GM06990 (cell line): Measurements from ENCODE around the gene PYGM.

Source experiments
- DNase-seq: peaks from one replicate; pipeline ENCODE4 v3.0.0-alpha.2; 2011; ENCODE audit not compliant: insufficient read length; ENCODE audit errors: extremely low read depth
- H3K27me3 ChIP-seq: replicated peaks from 2 replicates; pipeline ENCODE4 v1.6.0; 2011; ENCODE audit warnings: low read length; ENCODE audit not compliant: control insufficient read depth, insufficient read depth
- H3K36me3 ChIP-seq: 2 replicates; pipeline ENCODE4 v1.5.1; 2011; ENCODE audit warnings: low read length; ENCODE audit not compliant: control insufficient read depth, insufficient read depth
- H3K4me3 ChIP-seq: replicated peaks from 2 replicates; pipeline ENCODE4 v1.5.1; 2011; ENCODE audit warnings: low read depth, mild to moderate bottlenecking, control low read depth, low read length
- TF ChIP-seq, protein P1 (sequence below): IDR thresholded peaks from 2 replicates; pipeline ENCODE4 v1.5.1; 2011; ENCODE audit warnings: low read length, control low read depth, mild to moderate bottlenecking, inconsistent platforms; ENCODE audit not compliant: insufficient read depth, poor library complexity, severe bottlenecking

The PYGM gene

DNA sequence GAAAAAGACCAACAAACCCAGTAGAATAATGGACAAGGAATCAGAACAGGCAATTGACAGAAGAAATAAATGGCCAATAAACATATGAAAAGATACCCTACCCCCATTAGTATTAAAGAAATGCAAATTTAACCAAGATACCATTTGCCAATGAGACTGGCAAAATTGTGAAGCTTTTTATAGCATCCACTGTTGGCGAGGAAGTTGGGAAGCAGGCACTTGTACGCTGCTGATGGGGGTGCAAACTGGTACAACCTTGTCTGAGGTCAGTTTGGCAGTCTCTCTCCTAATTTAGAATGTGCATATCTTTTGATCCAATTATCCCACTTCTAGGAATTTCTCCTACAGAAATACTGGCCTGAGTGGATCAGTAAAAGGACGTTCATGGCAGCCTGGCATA lies 28.2 kb downstream of the PYGM start:
- no peaks in the 10 kb centered on the region for H3K36me3 ChIP-seq
- TF ChIP-seq, protein P1, sequence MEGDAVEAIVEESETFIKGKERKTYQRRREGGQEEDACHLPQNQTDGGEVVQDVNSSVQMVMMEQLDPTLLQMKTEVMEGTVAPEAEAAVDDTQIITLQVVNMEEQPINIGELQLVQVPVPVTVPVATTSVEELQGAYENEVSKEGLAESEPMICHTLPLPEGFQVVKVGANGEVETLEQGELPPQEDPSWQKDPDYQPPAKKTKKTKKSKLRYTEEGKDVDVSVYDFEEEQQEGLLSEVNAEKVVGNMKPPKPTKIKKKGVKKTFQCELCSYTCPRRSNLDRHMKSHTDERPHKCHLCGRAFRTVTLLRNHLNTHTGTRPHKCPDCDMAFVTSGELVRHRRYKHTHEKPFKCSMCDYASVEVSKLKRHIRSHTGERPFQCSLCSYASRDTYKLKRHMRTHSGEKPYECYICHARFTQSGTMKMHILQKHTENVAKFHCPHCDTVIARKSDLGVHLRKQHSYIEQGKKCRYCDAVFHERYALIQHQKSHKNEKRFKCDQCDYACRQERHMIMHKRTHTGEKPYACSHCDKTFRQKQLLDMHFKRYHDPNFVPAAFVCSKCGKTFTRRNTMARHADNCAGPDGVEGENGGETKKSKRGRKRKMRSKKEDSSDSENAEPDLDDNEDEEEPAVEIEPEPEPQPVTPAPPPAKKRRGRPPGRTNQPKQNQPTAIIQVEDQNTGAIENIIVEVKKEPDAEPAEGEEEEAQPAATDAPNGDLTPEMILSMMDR, result no peak
- H3K4me3 ChIP-seq, result no peak overlapping the region
- DNase-seq, result no peak
- H3K27me3 ChIP-seq, result no peaks in the 10 kb centered on the region

DNA sequence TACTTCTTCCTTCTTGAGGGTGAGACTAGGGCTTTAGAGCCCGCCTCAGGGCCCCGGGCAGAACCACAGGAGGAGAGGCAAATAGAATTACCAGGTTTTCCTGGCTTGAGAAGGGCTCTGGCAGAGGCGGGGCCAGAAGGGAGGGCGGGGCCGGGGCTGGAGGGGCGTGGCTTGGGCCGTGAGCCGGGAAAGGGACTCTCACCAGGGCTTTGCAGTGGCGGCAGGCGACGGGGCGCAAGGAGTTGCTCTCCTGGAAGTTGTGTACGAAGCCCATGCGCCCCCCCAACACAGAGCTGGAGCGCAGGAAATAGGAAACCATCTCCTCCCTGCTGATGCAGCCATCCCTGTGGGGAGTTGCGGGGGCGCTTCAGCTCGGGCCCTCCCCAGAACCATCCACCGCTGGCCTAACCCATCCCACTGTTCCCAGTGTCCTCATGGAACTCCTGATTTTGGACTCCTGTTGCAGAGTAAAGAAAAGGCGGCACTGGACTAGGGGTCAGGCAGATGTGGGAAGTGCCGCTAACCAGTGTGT lies 29.9 kb downstream of the PYGM start:
- peak; percentile 24 for DNase-seq
- Histone ChIP-seq H3K4me3 (no peak overlapping the region), H3K36me3 (no peaks in the 10 kb centered on the region), H3K27me3 (no peaks in the 10 kb centered on the region; the same call in none of the 2 replicates)
- TF ChIP-seq, protein P1, result no peak

DNA sequence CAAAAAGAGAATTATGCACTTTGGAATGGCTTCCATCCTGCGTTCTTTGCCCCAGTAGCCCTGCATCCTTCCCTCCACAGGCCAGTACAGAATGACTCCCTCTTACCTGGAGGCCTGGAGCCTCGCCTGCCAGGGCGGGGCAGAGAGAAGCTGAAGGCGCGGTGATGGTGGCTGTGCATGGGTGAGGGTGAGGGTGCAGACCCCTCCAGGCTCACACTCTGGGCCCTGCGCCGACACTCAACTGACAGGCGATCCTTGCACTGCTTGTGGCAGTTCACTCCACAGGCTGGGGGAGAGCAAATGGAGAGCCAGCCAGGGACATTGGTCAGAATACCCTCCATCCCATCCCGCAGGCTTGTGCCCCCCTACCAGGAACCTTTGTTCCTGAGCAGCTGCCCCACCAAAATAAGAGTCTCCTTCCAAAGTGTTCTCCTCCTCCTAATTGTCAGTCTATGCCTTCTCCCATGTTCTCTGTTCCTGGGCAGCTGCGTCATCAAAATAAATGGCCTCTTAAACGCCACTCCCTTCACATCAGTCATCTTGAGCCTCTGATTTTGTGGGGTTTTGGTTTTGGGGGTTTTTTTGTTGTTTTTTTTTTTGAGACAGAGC lies 30.9 kb downstream of the PYGM start:
- no peaks in the 10 kb centered on the region for H3K36me3 ChIP-seq
- no peaks in the 10 kb centered on the region; the same call in none of the 2 replicates for H3K27me3 ChIP-seq
- no peak overlapping the region for H3K4me3 ChIP-seq
- peak; percentile 4 for DNase-seq
- TF ChIP-seq, protein P1, result no peak

DNA sequence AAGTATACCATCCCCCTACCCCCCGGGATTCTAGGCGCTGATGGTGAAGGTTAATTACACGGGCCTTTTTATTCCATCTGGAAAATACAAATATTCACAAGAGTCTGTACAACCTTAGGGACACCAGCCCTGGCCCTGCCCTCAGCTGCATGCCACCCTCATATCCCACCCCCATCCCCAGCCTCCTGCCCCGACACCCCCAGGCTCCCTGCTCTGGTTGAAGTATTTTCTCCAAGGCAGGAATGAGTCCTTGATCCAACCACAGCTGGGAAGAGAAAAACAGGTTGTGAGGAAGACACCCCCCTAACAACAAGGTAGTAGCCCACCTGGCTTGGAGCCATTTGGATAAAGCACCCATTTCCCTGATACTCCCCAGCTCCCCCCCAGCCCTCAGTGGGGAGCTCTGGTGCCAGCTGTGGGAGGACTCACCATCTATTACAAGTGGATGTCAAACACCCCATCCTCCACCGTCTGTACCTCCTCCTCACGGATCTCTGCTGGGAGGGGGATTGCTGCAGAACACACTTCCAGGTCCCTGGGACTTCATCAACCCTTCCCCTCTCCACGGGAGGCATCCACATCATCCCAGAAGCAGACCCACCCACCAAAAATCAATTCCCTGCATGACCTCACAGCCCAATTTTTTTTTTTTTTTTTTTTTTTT lies 32.8 kb downstream of the PYGM start:
- H3K36me3 ChIP-seq, result no peaks in the 10 kb centered on the region
- no peak for DNase-seq
- H3K27me3 ChIP-seq, result no peaks in the 10 kb centered on the region; the same call in none of the 2 replicates
- TF ChIP-seq, protein P1, result no peak
- no peak overlapping the region for H3K4me3 ChIP-seq

DNA sequence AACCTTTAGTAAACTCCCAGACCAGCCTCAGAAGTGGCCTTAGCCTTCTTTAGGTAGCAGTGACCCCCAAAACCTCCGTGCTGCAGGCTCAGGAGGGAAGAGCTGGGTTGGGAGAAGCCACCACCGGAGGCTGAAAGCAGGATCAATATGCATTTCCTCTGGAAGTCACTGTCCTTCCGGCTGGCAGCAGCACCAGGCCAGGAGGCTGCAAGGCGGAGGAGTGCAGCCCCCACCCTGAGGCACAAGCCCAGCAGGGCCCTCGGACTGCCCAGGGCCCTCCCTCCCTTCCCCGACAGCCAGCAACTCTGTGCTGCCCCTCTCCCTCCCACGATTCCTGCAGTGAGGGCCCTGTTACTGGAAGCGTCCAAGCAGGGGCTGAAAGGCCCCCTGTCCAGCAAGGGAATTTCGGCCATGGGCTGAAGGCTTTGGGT lies 33.5 kb downstream of the PYGM start:
- H3K27me3 ChIP-seq, result no peaks in the 10 kb centered on the region; the same call in none of the 2 replicates
- H3K4me3 ChIP-seq, result no peak overlapping the region
- H3K36me3 ChIP-seq, result no peaks in the 10 kb centered on the region
- TF ChIP-seq, protein P1, result no peak
- DNase-seq, result no peak
